Liver (tissue), 3 donors: ENCODE data around the gene FAM83C.

ENCODE experiments used
- EGR1 ChIP-seq, 2 donors: IDR thresholded peaks; 2 replicates each; pipeline ENCODE4 v1.6.1; 2016 to 2018; ENCODE audit warnings: antibody characterized with exemption in 2 of 2, low read depth in 2 of 2
- FOXA2 ChIP-seq: IDR thresholded peaks from 2 replicates; pipeline ENCODE4 v1.6.1; 2016; ENCODE audit warnings: antibody characterized with exemption
- GABPA ChIP-seq, 2 donors: IDR thresholded peaks in 1 of 2; conservative IDR thresholded peaks in 1 of 2; 2 replicates each; pipeline ENCODE4 v1.6.1; 2016; ENCODE audit warnings: antibody characterized with exemption in 2 of 2, mild to moderate bottlenecking in 1 of 2, moderate library complexity in 1 of 2
- HNF4G ChIP-seq: IDR thresholded peaks from 2 replicates; pipeline ENCODE4 v1.6.1; 2016; ENCODE audit warnings: antibody characterized with exemption
- JUND ChIP-seq, 2 donors: IDR thresholded peaks; 2 replicates each; pipeline ENCODE4 v1.6.1; 2016; ENCODE audit warnings: antibody characterized with exemption in 2 of 2
- MAX ChIP-seq: IDR thresholded peaks from 2 replicates; pipeline ENCODE4 v1.6.1; 2016; ENCODE audit warnings: antibody characterized with exemption
- RAD21 ChIP-seq, 2 donors: IDR thresholded peaks; 2 replicates each; pipeline ENCODE4 v1.6.1; 2016; ENCODE audit warnings: antibody characterized with exemption in 2 of 2, mild to moderate bottlenecking in 2 of 2
- TAF1 ChIP-seq: conservative IDR thresholded peaks from 2 replicates; pipeline ENCODE4 v1.6.1; 2016; ENCODE audit warnings: antibody characterized with exemption, mild to moderate bottlenecking
- YY1 ChIP-seq: IDR thresholded peaks from 2 replicates; pipeline ENCODE4 v1.6.1; 2016; ENCODE audit warnings: antibody characterized with exemption, mild to moderate bottlenecking
- ZBTB33 ChIP-seq: IDR thresholded peaks from 2 replicates; pipeline ENCODE4 v1.6.1; 2016; ENCODE audit warnings: antibody characterized with exemption
- TF ChIP-seq, protein P1 (sequence below): fragments of 150-350 bp; IDR thresholded peaks from 2 replicates; pipeline ENCODE4 v1.5.1; 2017; ENCODE audit warnings: improper control_type of control experiment, low read depth, low read length; ENCODE audit not compliant: missing input control
- donor health status: healthy.
- donor health status: healthy.

DNA sequence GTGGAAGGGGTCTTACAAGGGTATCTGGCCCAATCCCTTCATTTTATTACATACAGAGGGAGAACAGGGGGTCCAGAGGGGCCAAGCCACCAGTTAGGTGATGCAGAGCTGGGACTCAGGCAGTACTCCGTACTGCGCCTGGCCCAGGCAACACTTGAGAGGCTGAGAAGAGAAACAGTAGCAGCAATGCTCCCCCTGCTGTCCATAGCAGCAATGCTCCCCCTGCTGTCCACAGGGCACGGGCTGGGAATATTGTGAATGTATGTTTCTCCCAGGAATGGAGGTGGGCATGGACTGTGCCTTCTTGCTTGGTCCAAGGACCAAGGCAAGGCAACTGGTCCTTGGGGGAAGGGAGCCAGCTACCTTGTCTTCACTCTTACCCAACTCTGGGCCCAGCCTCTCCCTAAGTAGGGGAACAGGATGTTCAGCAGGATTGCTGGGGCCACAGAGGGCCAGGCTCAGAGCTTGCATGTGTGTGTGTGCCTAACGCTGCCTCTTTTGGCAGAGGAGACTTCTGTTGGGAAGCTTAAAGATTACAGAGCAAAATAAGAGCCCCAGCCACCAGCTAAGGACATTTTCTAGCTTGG is 14.8 kb upstream of the FAM83C start:
- TF ChIP-seq ZBTB33 (no peak), MAX (no peak), TAF1 (no peak), EGR1 (IDR thresholded peaks at IDR 0.05; ENCODE audit: low read depth in 2 of 2) (no peak), GABPA (IDR thresholded peaks at IDR 0.05 in 1 of 2, conservative IDR thresholded peaks at IDR 0.05 in 1 of 2) (no peak), YY1 (no peak), JUND (IDR thresholded peaks at IDR 0.05) (no peak), RAD21 (IDR thresholded peaks at IDR 0.05) (peak; percentile 61 to 77), HNF4G (no peak), FOXA2 (no peak)
- TF ChIP-seq, protein P1, sequence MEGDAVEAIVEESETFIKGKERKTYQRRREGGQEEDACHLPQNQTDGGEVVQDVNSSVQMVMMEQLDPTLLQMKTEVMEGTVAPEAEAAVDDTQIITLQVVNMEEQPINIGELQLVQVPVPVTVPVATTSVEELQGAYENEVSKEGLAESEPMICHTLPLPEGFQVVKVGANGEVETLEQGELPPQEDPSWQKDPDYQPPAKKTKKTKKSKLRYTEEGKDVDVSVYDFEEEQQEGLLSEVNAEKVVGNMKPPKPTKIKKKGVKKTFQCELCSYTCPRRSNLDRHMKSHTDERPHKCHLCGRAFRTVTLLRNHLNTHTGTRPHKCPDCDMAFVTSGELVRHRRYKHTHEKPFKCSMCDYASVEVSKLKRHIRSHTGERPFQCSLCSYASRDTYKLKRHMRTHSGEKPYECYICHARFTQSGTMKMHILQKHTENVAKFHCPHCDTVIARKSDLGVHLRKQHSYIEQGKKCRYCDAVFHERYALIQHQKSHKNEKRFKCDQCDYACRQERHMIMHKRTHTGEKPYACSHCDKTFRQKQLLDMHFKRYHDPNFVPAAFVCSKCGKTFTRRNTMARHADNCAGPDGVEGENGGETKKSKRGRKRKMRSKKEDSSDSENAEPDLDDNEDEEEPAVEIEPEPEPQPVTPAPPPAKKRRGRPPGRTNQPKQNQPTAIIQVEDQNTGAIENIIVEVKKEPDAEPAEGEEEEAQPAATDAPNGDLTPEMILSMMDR, result peak; percentile 58
